Mucosa of stomach (tissue), 1 donor: Measurements from ENCODE around the gene TSKU.
"Not testable (repeated sequence)": the region's sequence is repeated elsewhere in the genome, so short reads cannot be mapped to it uniquely, and the experiment has no call there.

Source experiments
- H3K27me3 ChIP-seq: one replicate; pipeline ENCODE4 v1.7.0; 2013; ENCODE audit warnings: mild to moderate bottlenecking, low read length; ENCODE audit not compliant: control insufficient read depth, insufficient read depth
- H3K36me3 ChIP-seq: one replicate; pipeline ENCODE4 v1.7.0; 2013; ENCODE audit warnings: low read length; ENCODE audit not compliant: control insufficient read depth, insufficient read depth
- H3K4me1 ChIP-seq: one replicate; pipeline ENCODE4 v1.7.0; 2013; ENCODE audit warnings: mild to moderate bottlenecking, low read length; ENCODE audit not compliant: control insufficient read depth, insufficient read depth
- H3K4me3 ChIP-seq: one replicate; pipeline ENCODE4 v1.7.0; 2013; ENCODE audit warnings: low read length
- H3K9ac ChIP-seq: one replicate; pipeline ENCODE4 v1.7.0; 2013; ENCODE audit warnings: mild to moderate bottlenecking, low read length, moderate library complexity
- H3K9me3 ChIP-seq: one replicate; pipeline ENCODE4 v1.7.0; 2013; ENCODE audit warnings: mild to moderate bottlenecking, low read length, moderate library complexity; ENCODE audit not compliant: control insufficient read depth
- donor health status: Pancreatic carcinoma.

The TSKU gene

GRCh38 chr11:76820184-76820566, 37.0 kb downstream of the TSKU start:
- H3K36me3 ChIP-seq = no peaks in the 10 kb centered on the region
- H3K4me1 ChIP-seq = peaks cover 9% of the 10 kb centered on the region
- no peaks in the 10 kb centered on the region for H3K9me3 ChIP-seq
- no peak overlapping the region for H3K9ac ChIP-seq
- H3K4me3 ChIP-seq = no peak overlapping the region
- H3K27me3 ChIP-seq = no peaks in the 10 kb centered on the region

GRCh38 chr11:76821396-76821795, 38.2 kb downstream of the TSKU start:
- H3K9me3 ChIP-seq, H3K9ac ChIP-seq, H3K4me3 ChIP-seq, H3K27me3 ChIP-seq, H3K4me1 ChIP-seq, H3K36me3 ChIP-seq: not testable (repeated sequence)

- Histone ChIP-seq H3K9ac (no peak overlapping the region), H3K27me3 (no peaks in the 10 kb centered on the region), H3K36me3 (no peaks in the 10 kb centered on the region), H3K4me1 (peaks cover 9% of the 10 kb centered on the region), H3K9me3 (no peaks in the 10 kb centered on the region), H3K4me3 (no peak overlapping the region)
Measured at GRCh38 chr11:76822406-76822805, 39.2 kb downstream of the TSKU start.

- H3K9me3 ChIP-seq = no peaks in the 10 kb centered on the region
- peaks cover 9% of the 10 kb centered on the region for H3K4me1 ChIP-seq
- no peaks in the 10 kb centered on the region for H3K27me3 ChIP-seq
- H3K36me3 ChIP-seq = no peaks in the 10 kb centered on the region
- H3K9ac ChIP-seq = no peak overlapping the region
- no peak overlapping the region for H3K4me3 ChIP-seq
Measured at GRCh38 chr11:76823481-76824028, 40.4 kb downstream of the TSKU start.

GRCh38 chr11:76824083-76824939, 41.2 kb downstream of the TSKU start:
- H3K27me3 ChIP-seq = no peaks in the 10 kb centered on the region

GRCh38 chr11:76824980-76825725, 42.0 kb downstream of the TSKU start:
- Histone ChIP-seq H3K9ac (no peak overlapping the region), H3K36me3 (no peaks in the 10 kb centered on the region), H3K4me3 (no peak overlapping the region), H3K27me3 (no peaks in the 10 kb centered on the region), H3K4me1 (peaks cover 9% of the 10 kb centered on the region), H3K9me3 (no peaks in the 10 kb centered on the region)

More at GRCh38 chr11:76824083-76824939, 41.2 kb downstream of the TSKU start:
- no peaks in the 10 kb centered on the region for H3K9me3 ChIP-seq
- H3K4me3 ChIP-seq = no peak overlapping the region
- no peaks in the 10 kb centered on the region for H3K36me3 ChIP-seq
- H3K4me1 ChIP-seq = peaks cover 9% of the 10 kb centered on the region
- no peak overlapping the region for H3K9ac ChIP-seq

GRCh38 chr11:76825726-76826396, 42.7 kb downstream of the TSKU start:
- no peak overlapping the region for H3K9ac ChIP-seq
- no peaks in the 10 kb centered on the region for H3K36me3 ChIP-seq
- no peaks in the 10 kb centered on the region for H3K27me3 ChIP-seq
- H3K4me1 ChIP-seq = peaks cover 9% of the 10 kb centered on the region
- no peaks in the 10 kb centered on the region for H3K9me3 ChIP-seq
- H3K4me3 ChIP-seq = no peak overlapping the region

- H3K27me3 ChIP-seq, H3K4me1 ChIP-seq, H3K4me3 ChIP-seq, H3K36me3 ChIP-seq, H3K9me3 ChIP-seq, H3K9ac ChIP-seq: not testable (repeated sequence)
Measured at GRCh38 chr11:76826508-76826907, 43.4 kb downstream of the TSKU start.

GRCh38 chr11:76827005-76827404, 43.8 kb downstream of the TSKU start:
- H3K9me3 ChIP-seq, H3K36me3 ChIP-seq, H3K4me3 ChIP-seq, H3K27me3 ChIP-seq, H3K9ac ChIP-seq, H3K4me1 ChIP-seq: not testable (repeated sequence)

GRCh38 chr11:76830639-76831327, 47.6 kb downstream of the TSKU start:
- Histone ChIP-seq H3K4me1 (peaks cover under 1% of the 10 kb centered on the region), H3K36me3 (no peaks in the 10 kb centered on the region), H3K4me3 (no peak overlapping the region), H3K27me3 (no peaks in the 10 kb centered on the region), H3K9me3 (no peaks in the 10 kb centered on the region), H3K9ac (no peak overlapping the region)

GRCh38 chr11:76831686-76832310, 48.6 kb downstream of the TSKU start:
- peaks cover 11% of the 10 kb centered on the region for H3K4me1 ChIP-seq
- no peak overlapping the region for H3K4me3 ChIP-seq
- no peaks in the 10 kb centered on the region for H3K9me3 ChIP-seq
- no peak overlapping the region for H3K9ac ChIP-seq
- H3K27me3 ChIP-seq = no peaks in the 10 kb centered on the region
- no peaks in the 10 kb centered on the region for H3K36me3 ChIP-seq
